GM13976 (cell line): ENCODE measurements around the gene TPPP2.

ENCODE experiments used
- DNase-seq: peaks from one replicate; pipeline ENCODE4 v3.0.0; 2012; ENCODE audit warnings: low spot score
- CTCF ChIP-seq: IDR thresholded peaks from 2 replicates; pipeline ENCODE4 v1.5.1; 2012; ENCODE audit warnings: borderline replicate concordance, mild to moderate bottlenecking; ENCODE audit not compliant: insufficient read depth; ENCODE audit errors: extremely low read depth, missing control alignments, control extremely low read depth
- in situ Hi-C: fragments of 300-500 bp; cut with MboI; formaldehyde crosslinking; loops from one replicate; pipeline ENCODE4 v1.12.0; 2022; ENCODE audit warnings: low sequenced_read_pairs, mixed read lengths, inconsistent platforms; ENCODE audit not compliant: unreplicated experiment

The TPPP2 gene

DNA sequence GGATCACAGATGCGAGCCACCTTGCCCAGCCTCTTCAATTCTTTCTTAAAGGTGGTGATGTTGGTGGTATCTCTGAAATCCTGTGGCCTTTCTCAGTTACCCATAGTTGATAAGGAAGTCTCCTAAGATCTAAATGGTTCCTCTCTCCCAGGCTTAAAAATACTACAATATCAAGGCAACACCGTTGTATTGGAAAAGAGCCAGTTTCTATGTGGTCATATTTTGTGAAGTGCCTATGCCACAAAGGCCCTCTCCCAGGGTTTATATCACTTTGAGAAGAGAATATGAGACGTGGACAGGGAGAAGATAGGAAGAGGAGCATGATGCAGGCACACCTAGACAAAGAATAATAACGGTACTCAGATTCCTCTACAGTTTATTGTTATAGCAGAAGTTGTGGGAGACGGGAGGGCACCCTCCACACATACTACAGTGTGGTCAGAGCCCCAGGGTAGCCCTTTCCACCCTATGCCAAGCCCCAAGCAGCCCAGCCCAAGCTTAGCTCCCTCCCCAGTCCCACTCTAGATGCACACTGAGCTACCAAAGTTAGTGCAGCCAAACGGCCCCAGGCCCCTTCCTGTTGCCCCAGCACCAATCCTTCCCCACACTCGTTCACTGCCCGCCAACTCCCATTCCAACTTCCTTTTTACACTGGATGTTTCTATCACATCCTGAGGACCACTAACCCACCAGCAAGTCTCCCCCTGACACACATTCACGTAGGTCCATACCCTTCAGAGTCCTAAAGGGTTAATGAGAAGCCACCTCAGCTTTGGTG, 13.4 kb upstream of the TPPP2 start:
- in situ Hi-C loops, result loop anchor here (10.0 kb wide), 1 partner anchor 78 kb away; the partner anchor contains the start of gene ZNF219

DNA sequence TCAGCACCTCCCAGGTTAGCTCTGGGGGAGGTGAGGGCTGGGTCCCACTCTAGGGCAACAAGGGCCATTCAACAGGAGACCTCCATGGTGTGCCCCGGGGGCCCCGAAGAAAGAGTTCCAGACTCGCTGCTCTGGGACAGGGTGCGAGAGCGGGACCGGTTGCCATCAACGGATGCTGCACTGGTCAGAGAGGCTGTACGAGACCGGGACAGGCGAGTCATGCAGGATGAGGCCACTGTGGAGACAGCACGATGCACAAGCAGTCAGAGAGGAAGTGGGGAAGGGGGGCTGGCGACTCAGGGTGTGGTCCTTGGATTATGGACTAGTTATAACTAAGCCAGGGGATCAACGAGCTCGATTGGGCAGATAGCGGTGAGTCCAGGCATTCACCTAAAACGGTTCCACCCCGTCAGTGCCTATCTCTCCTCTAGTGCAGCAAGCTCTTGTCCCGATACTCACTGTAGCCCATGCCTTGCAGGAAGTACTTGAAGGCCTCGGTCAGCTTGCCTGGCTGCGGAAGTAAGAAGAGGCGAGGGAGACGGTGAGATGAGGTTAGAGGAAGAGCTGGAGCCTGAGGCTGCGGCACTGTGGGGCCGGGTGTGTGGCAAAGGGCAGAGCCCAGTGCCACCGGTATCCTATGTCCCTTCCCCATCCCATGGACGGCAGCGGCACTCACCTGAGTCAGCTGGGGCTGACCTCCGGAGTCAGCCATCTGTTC, 12.3 kb upstream of the TPPP2 start:
- TF ChIP-seq CTCF, result no peak

More for the DNA sequence above, 13.4 kb upstream of the TPPP2 start:
- DNase-seq, result no peak
- no peak for TF ChIP-seq CTCF

DNA sequence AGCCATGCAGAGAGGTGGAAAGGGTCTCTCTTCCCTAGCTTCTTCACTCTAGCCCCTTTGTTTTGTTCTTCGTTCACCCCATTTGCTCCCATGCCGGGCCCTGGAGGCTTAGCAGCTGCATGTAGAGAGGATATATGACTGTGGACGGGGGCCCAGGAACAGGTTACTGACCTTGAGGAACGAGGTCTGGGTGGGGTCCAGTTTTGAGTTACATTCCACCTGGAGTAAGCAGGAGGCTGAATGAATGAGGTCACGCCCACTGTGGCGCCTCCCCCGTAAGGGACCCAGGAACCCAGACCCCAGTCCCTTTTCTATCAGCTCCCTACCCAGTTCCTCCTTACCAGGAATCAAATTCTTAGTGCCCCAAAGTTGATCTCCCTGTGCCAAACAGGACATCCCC, 11.7 kb upstream of the TPPP2 start:
- no peak for DNase-seq
- no peak for TF ChIP-seq CTCF
- in situ Hi-C loops, result loop anchor here (10.0 kb wide), 1 partner anchor 77 kb away; the partner anchor contains the start of gene ZNF219

More for the DNA sequence above, 12.3 kb upstream of the TPPP2 start:
- in situ Hi-C loops, result loop anchor here (10.0 kb wide), 1 partner anchor 77 kb away; the partner anchor contains the start of gene ZNF219
- DNase-seq, result no peak

- in situ Hi-C loops, result loop anchor here (10.0 kb wide), 1 partner anchor 76 kb away; the partner anchor contains the start of gene ZNF219
- no peak for TF ChIP-seq CTCF
- no peak for DNase-seq
Measured at GRCh38 chr14:21018781-21019180, 11.2 kb upstream of the TPPP2 start.

DNA sequence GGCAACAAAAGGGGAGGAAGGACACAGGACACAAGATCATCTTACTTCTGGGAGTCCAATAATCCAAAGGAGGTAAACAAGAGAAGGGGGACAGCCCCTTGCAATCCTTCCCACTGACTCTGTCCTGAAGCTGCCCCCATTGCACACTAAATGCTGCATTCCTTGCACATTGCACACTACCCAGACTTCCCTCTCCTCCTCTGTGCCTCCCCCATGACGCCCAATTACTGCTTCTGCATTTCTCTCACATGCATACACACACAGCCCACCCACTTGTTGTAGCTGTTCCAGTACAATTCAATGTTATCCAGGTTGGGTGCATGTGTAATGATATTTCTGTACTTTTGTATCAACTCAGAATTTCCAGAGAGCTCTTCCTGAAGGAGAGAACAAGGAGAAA, 10.7 kb upstream of the TPPP2 start:
- in situ Hi-C loops, result loop anchor here (10.0 kb wide), 1 partner anchor 75 kb away; the partner anchor contains the start of gene ZNF219
- no peak for TF ChIP-seq CTCF
- DNase-seq, result no peak

- in situ Hi-C loops, result no loop called here
- no peak for DNase-seq
- TF ChIP-seq CTCF, result no peak
Measured at GRCh38 chr14:21020977-21021545, 9.0 kb upstream of the TPPP2 start.
